HEK293T (cell line): ENCODE data around the gene THYN1.

Source experiments
- ARNT ChIP-seq: fragments of 450-650 bp; IDR thresholded peaks from 2 replicates; pipeline ENCODE4 v1.6.1; 2017; ENCODE audit warnings: mild to moderate bottlenecking
- BHLHE40 ChIP-seq: fragments of 450-650 bp; IDR thresholded peaks from 2 replicates; pipeline ENCODE4 v1.6.1; 2016; ENCODE audit warnings: mild to moderate bottlenecking, moderate library complexity, borderline replicate concordance
- ELF4 ChIP-seq: fragments of 450-650 bp; IDR thresholded peaks from 2 replicates; pipeline ENCODE4 v1.6.1; 2017; ENCODE audit warnings: antibody characterized with exemption
- FOXA1 ChIP-seq: fragments of 450-650 bp; IDR thresholded peaks from 2 replicates; pipeline ENCODE4 v1.6.1; 2016; ENCODE audit warnings: mild to moderate bottlenecking
- FOXK2 ChIP-seq: fragments of 450-650 bp; IDR thresholded peaks from 2 replicates; pipeline ENCODE4 v1.6.1; 2016; ENCODE audit warnings: mild to moderate bottlenecking
- FOXM1 ChIP-seq: fragments of 450-650 bp; IDR thresholded peaks from 2 replicates; pipeline ENCODE4 v1.6.1; 2017; ENCODE audit warnings: mild to moderate bottlenecking, borderline replicate concordance
- HDGF ChIP-seq: fragments of 450-650 bp; IDR thresholded peaks from 2 replicates; pipeline ENCODE4 v1.6.1; 2017; ENCODE audit warnings: antibody characterized with exemption, borderline replicate concordance
- L3MBTL2 ChIP-seq: fragments of 450-650 bp; conservative IDR thresholded peaks from 2 replicates; pipeline ENCODE4 v1.6.1; 2016; ENCODE audit warnings: mild to moderate bottlenecking
- NFRKB ChIP-seq: fragments of 450-650 bp; IDR thresholded peaks from 2 replicates; pipeline ENCODE4 v1.6.1; 2016; ENCODE audit warnings: mild to moderate bottlenecking, moderate library complexity
- PKNOX1 ChIP-seq: fragments of 450-650 bp; IDR thresholded peaks from 2 replicates; pipeline ENCODE4 v1.6.1; 2016
- SP1 ChIP-seq: fragments of 450-650 bp; IDR thresholded peaks from 2 replicates; pipeline ENCODE4 v1.6.1; 2017
- SUZ12 ChIP-seq: fragments of 450-650 bp; IDR thresholded peaks from 2 replicates; pipeline ENCODE4 v1.6.1; 2016; ENCODE audit warnings: mild to moderate bottlenecking
- TARDBP ChIP-seq: fragments of 450-650 bp; IDR thresholded peaks from 2 replicates; pipeline ENCODE4 v1.6.1; 2016
- ZNF384 ChIP-seq: fragments of 450-650 bp; IDR thresholded peaks from 2 replicates; pipeline ENCODE4 v1.6.1; 2016

GRCh38 chr11:134246678-134247077 lies 6.5 kb downstream of the THYN1 start:
- TF ChIP-seq TARDBP (no peak), SP1 (no peak), SUZ12 (no peak), FOXA1 (no peak), ARNT (no peak), PKNOX1 (no peak), ZNF384 (no peak), ELF4 (no peak), NFRKB (no peak), FOXK2 (no peak), FOXM1 (no peak), BHLHE40 (no peak), HDGF (no peak), L3MBTL2 (no peak)
